ENCODE measurements around the gene SLC12A3. TPM values are rescaled to one million over a fixed set of nuclear protein-coding genes. Genes with fewer than 3 reads are reported as not detected.
A peak's percentile ranks its signal among the peaks of the same experiment; 100 is the strongest.
"Not testable (repeated sequence)": the region's sequence is repeated elsewhere in the genome, so short reads cannot be mapped to it uniquely, and the experiment has no call there.

Gene SLC12A3
- total RNA-seq, 1 donor from 2014 or later, result not detected

DNA sequence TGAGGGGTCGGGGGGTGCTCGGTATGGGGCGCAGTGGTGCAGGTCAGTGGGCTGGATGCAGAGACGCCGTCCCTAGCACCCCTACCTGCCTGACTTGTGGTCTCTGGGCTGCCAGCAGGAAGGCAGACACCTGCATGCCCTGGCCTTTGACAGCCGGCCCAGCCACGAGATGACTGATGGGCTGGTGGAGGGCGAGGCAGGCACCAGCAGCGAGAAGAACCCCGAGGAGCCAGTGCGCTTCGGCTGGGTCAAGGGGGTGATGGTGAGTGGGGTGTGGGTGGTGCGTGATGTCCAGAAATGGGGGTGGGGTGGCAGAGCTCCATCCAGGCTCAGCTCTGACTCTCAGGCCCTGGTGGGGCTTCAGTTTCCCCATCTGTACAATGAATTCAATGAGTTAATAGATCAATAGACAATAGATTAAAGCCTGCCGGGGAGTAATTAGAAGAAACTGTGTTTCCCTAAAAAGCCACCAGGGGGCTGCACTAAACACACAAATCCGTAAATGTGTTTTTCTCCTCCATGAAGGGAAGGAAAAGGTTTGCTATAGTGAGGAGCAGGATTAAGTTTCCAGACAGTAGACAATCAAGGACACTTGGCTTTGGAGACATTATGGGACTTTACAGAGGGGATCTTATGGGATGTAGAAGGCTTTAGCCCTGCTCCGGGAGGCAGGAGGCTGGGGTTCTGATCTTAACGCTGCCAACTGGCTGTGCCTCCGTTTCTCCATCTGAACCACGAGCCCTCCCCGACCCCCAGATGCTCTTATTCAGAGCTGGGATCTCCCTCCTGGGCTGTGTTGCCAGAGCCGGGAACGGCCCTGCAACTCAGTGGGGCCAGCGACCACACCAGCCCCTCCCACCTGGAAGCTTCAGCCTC lies 2.2 kb downstream of the SLC12A3 start:
- DNase-seq (ENCODE audit: low read depth in 2 of 2), result peak; percentile 67 to 78

DNA sequence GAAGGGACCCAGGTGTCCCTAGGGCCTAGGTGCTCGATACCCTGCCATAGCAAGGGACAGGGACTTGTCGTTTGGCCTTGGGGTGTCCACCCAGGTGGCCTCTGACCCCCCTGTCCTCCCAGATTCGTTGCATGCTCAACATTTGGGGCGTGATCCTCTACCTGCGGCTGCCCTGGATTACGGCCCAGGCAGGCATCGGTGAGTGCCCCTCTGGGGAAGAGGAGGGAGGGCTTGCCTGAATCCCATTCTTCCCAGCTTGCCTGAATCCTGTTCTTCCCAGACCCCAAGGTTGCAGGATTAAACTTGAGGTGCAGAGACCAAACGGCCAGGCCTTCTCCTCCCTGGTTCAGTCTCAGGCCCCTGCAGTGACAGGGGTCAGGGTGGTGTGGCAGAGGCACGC lies 3.2 kb downstream of the SLC12A3 start:
- no peak for DNase-seq (ENCODE audit: low read depth in 2 of 2)

DNA sequence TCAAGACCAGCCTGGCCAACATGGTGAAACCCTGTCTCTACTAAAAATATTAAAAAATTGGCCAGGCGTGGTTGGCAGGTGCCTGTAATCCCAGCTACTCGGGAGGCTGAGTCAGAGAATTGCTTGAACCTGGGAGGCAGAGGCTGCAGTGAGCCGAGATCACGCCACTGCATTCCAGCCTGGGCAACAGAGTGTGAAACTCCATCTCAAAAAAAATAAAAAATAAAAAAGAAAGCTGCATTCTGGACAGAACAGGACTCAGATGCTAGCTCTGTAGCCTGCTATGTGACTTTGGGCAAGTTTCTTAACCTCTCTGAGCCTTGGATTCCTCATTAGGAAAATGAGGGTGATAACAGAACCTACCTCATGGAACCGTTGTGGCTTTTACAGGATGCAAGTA lies 3.8 kb downstream of the SLC12A3 start:
- not testable (repeated sequence) for DNase-seq (ENCODE audit: low read depth in 2 of 2)

DNA sequence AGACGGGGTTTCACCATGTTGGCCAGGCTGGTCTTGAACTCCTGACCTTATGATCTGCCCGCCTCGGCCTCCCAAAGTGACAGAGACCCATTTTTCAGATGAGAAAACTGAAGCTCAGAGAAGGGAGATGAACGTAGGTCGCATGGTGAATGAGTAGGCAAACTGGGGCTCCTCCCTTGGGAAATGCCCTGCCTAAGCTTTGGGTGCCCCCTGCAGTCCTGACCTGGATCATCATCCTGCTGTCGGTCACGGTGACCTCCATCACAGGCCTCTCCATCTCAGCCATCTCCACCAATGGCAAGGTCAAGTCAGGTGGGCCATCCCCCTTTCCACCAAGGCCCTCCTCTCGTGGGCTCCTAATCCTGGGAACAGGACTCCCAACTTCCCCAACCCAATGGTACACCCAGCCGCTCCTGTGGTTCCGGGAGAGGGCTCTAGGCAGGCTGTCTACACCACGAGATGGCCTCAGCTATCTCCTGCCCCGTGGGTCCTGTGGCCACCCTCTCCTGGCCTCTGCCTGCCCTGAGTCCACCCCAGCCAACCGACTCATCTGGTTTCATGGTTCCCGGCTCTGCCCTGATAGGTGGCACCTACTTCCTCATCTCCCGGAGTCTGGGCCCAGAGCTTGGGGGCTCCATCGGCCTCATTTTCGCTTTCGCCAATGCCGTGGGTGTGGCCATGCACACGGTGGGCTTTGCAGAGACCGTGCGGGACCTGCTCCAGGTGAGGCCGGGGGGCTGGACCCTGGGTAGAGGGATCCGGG lies 4.7 kb downstream of the SLC12A3 start:
- peak; percentile 36 to 53 for DNase-seq (ENCODE audit: low read depth in 2 of 2)

DNA sequence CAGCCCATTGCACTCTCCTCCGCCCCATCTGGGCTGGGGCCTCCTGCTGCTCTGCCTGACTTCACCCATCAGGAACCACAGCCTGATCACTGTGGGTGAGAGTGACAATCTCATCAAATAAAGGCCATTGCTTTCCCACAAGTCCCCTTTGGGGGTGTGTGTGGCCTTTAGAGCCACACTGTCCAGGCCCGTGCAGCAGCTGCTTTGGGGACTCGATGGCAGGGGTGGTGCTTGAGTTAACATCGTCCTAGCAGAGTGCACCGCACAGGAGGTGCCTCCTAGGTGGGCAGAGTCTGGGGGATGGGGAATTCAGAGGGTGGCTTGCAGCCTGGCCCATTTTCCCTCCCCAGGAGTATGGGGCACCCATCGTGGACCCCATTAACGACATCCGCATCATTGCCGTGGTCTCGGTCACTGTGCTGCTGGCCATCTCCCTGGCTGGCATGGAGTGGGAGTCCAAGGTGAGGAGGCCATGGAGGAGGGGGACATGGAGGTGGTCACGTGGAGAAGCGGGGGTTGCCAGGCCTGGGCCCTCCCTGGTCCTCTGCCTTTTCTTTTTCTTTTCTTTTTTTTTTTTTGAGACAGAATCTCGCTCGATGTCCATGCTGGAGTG lies 5.4 kb downstream of the SLC12A3 start:
- no peak for DNase-seq (ENCODE audit: low read depth in 2 of 2)

DNA sequence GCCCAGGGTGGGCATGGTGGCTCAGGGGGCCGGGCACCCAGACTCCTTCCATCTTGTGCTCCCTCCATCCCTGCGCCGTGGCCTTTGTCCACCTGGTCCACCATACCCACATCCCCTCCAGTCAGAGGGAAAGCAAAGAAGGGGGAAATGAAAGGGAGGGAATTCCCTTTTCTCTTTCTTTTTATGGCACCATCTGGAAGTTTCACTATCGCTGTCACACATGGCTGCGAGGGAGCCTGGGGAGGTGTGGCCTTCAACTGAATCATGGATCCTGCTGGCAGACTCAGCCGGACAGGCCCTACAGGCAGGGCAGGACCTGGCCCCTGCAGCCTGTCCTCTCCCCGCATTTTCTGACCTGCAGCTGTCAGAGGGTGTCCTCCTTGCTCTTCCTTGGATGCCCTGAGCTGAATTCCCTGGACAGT lies 6.2 kb downstream of the SLC12A3 start:
- peak; percentile 24 to 35 for DNase-seq (ENCODE audit: low read depth in 2 of 2)

DNA sequence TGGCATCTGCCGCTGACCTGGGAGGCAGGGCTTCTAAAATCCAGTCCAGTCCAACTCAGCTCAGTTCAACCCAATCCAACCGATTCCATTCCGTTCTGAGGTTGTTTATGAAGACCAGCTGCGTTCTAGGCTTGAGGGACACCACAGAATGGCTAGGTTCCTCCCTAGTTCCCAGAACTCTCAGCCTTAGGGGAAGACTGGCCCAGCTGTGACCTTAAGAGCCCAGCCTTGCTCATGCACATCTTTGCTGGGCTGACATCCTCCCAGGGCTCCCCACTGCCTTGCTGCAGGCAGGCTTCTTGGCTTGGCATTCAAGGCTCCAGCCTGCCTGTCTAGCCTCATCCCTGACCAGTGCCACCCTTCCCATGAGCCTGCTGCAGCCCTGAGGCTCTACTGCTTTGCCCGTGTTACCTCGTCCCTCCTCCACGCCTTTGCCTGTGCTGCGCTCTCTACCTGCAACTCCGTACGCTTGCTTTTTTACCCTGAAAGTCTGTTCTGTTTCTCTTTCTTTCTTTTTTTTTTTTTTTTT lies 7.9 kb downstream of the SLC12A3 start:
- no peak for DNase-seq (ENCODE audit: low read depth in 2 of 2)

DNA sequence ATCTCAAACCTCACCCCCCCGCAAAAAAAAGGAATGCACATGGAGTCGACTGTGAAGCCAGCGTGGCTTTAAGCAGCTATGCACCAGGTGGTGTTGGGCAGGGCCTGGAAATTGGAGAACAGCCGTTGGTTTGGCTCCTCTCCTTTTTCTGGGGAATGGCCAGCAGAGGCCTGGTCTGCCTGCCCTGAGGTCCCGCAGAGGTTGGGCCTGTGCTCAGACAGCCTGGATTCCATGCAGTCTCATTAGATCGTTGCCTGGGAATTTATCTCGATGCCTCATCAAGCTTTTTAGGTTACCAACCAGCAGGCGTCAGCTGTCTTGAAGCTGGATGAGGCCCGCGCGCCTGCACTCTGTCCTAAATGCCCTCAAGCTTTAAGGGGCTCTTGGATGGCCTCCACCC lies 9.8 kb downstream of the SLC12A3 start:
- no peak for DNase-seq (ENCODE audit: low read depth in 2 of 2)

DNA sequence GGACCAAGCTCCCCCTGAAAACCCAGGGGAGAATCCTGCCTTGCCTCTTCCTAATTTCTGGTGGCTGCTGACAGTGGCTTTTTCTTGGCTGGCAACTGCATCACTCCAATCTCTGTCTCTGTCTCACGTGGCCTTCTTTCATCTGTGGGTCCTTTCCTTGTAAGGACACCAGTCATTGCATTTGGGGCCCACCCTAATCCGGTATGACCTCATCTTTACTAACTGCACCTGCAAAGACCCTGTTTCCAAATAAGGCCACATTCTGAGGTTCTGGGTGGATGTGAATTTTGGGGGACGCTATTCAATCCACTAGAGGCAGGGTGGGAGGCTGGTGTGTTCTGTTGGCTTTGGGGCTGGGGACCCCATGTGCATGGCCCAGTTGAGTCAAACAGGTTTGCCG lies 11.0 kb downstream of the SLC12A3 start:
- DNase-seq (ENCODE audit: low read depth in 2 of 2), result no peak

DNA sequence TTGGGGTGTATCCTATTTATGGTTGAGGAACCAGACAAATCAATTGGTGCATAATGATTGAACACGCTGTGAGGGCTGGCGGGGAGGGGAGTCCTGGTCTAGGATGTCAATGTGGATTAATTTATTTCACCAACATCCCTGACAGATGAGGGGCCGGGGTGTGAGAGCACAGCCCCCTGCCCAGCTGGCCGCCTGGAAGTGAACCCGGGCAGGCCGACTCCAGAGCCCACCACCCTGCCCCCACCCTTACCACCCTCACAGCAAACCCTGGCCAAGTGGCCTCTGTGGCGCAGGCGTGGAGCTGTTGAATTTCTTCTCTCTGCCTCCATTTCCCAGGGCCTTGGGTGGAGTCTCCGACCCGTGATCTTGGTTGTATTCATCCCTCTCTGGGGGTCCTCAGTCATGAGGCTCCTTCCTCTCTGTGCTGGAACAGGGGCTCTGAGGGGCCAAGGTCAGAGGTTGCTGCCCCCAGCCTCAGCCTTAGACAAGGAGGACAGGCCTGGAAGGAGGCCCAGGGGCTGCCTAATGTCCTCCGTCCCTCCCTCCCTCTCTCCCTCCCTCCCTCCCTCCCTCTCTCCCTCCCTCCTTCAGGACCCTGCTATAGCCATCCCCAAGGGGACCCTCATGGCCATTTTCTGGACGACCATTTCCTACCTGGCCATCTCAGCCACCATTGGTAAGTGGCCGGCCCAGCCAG lies 12.6 kb downstream of the SLC12A3 start:
- DNase-seq (ENCODE audit: low read depth in 2 of 2), result no peak

DNA sequence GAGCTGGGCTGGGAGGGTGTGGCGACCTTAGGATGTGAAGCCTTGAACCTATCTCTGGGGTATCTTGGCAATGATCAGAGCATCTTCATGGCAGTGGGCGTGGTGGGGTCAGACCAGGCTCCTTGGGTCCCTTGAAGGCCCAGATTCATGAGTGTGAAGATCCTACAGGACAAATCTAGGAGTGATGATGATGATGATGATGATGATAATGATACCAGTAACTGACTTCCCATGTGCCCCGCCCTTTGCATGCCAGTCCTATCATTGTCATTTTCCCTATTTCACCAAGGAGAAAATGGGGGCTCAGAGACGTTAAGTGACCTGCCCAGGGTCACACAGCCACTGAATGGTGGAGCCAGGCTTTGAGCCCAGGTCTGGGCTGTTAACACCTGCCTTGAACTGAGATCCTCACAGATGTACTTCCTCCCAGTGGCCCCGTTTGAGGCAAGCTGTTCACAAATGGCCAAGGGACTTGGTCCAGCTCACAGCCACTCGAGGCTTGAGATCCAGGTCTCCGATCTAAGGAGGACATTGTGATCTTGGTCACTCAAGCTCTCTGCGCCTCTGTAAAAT lies 13.4 kb downstream of the SLC12A3 start:
- DNase-seq (ENCODE audit: low read depth in 2 of 2), result no peak

DNA sequence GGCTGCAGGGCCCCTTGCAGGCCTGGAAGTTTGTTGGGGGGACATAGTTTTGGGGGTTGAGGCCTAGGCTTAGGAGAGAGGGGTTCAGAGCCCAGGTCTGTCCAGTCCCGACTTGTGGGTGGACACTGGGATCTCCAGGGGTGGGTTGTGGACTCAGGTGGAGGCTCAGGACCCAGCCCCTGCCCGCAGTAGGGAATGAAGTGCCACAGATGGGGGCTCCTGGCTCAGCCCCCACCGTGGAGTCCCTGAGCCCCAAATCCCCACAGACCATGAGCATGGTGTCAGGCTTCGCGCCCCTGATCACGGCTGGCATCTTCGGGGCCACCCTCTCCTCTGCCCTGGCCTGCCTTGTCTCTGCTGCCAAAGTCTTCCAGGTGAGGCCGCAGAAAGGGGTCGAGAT lies 14.3 kb downstream of the SLC12A3 start:
- DNase-seq (ENCODE audit: low read depth in 2 of 2), result no peak

DNA sequence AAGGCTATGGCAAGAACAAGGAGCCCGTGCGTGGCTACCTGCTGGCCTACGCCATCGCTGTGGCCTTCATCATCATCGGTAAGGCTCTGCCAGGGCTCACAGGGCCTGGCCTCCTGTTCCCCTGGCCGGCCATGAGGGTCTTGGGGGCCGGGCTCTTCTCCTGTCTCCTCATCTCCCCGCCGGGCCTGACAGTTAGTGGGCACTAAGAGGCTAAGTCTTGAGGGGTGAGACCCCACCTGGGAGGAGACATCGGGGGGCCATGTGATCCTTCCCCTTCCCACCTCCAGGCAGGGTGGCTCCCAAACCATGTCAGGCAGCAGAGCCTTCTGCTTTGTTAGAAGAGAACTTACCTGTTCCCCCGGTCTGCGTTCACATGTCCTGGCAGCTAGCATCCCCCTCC lies 15.2 kb downstream of the SLC12A3 start:
- DNase-seq (ENCODE audit: low read depth in 2 of 2), result no peak

DNA sequence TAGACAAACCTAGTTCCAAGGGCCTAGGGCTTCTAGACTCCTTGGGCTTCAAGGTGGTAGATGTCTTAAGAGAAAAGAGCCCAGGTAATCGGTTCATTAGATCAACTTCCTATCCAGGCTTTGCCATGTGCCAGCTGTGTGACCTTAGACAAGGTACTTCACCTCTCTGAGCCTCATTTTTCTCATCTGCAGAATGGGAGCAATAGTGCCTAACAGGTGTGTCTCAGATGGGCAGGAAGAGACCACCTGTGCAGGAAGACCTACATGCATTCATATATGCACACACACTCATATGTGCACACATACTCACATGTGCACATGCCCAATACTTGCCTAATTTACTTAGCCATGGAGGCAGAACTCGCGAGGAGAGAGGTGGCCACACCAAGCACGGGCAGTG lies 15.7 kb downstream of the SLC12A3 start:
- DNase-seq (ENCODE audit: low read depth in 2 of 2), result no peak

DNA sequence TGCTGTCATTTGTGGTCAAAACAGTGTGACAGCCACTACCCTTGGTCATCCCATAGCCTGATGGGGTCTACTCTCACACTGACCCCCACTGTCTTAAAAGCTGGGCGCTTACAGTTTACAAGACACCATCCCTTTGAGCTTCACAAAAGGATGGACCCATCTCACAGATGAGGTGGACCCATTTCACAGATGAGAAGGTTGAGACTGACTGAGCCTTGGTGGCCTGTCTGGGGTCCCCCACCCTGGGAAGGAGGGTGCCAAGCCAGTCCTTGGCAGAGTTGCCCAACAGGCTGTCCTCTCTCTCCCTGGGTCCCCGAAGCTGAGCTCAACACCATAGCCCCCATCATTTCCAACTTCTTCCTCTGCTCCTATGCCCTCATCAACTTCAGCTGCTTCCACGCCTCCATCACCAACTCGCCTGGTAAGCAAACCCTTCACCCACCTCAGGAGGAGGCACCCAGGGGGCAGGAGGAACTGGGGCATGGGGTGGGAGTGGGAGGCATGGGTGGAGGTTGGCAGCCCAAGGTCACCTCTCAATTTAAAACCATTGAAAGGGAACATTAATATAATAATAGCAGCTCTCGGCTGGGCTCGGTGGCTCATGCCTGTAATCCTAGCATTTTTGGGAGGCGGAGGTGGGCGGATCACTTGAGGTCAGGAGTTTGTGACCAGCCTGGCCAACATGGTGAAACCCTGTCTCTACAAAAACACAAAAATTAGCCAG lies 17.2 kb downstream of the SLC12A3 start:
- no peak for DNase-seq (ENCODE audit: low read depth in 2 of 2)

DNA sequence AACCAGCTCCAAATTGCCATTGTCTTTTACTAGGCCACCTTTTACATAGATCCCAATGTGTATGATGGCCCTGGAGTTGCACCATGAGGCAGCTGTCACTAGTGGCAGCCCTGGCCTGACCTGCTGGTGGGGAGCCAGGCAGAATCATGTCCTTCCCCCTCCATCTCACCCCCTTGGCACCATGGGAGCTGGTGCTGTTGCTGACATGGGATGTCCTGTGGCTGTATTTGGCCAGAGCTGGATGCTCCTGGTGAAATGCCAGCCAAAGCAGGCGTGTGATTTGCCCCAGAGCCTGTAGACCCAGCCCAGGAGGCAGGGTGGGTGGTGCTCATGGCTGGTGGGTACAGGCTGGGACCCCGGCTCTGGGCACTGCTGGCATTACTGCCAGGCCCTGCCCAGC lies 18.6 kb downstream of the SLC12A3 start:
- no peak for DNase-seq (ENCODE audit: low read depth in 2 of 2)

DNA sequence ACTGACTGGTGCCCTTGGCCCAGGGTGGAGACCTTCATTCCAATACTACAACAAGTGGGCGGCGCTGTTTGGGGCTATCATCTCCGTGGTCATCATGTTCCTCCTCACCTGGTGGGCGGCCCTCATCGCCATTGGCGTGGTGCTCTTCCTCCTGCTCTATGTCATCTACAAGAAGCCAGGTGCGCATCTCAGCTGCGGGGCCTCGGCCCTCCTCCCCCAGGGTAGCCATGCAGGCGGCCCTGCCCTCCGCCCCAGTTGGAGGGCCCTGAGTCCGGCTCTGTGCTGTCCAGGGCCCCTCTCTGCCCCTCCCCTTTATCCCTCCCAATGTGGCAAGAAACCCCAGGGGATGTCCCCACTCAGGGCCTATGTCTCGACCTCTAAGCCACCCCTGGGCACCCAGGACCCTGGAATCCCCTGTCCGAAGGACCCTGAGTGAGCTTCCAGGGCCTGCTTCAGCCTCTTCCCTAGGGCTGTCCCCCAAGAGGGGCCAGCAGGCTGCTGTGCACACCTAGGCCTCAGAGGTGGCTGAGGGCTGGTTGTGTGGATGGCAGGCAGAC lies 19.1 kb downstream of the SLC12A3 start:
- no peak for DNase-seq (ENCODE audit: low read depth in 2 of 2)

DNA sequence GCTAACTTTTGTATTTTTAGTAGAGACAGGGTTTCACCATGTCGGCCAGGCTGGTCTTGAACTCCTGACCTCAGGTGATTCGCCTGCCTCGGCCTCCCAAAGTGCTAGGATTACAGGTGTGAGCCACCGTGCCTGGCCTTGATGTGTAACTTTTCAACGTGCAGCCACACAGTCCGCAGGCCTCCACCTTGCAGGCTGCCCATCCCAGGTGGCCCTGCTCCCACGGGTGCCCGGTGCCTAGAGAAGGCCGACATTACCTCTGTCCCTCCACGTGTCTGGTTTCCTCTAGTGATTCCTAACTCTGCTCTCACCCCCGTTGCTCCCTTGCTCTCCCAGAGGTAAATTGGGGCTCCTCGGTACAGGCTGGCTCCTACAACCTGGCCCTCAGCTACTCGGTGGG lies 19.9 kb downstream of the SLC12A3 start:
- not testable (repeated sequence) for DNase-seq (ENCODE audit: low read depth in 2 of 2)

DNA sequence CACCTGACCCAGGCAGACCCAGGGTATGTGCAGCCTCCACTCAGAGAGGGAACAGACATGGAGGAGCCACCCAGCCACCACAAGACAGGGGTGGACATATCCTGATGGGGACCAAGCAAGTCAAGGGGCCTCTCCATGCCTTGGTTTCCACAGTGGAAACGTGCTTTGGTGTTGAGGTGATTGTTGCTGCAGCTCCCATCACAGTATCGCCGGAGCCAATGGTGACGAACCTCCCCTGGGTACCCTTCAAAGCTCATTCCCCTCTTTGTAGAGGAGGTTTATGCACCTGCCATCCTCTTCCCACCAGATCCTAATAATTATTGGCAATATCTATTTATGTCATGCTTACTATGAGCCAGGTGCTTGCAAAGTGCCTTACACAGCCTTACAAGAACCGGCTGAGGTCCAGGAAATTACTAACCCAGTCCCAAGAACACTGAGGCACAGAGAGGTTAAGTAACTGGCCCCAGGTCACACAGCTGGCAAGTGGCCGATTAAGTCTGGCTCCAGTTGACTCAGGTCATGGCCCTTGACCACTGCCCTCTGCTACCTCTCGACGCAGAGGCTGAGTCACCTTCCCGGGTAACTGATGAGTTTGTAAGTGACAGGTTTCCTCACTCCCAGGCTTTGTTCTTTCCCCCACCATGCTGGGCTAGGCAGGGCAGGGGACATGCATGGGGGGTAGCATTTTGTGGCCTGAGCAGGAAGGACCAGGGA lies 20.6 kb downstream of the SLC12A3 start:
- no peak for DNase-seq (ENCODE audit: low read depth in 2 of 2)
